HepG2 (cell line): ENCODE data around the gene NHSL1. TPM values are rescaled to one million over a fixed set of nuclear protein-coding genes. Genes with fewer than 3 reads are reported as not detected.

ENCODE experiments used
- ATAD3A ChIP-seq: sonication (generic); formaldehyde crosslinking; IDR thresholded peaks from 2 replicates; pipeline ENCODE4 v1.4.0; 2020; ENCODE audit warnings: missing genetic modification reagents
- CBX2 ChIP-seq, 2 experiments: fragments of 200-600 bp in 1 of 2; sonication (generic); formaldehyde crosslinking in 1 of 2; IDR thresholded peaks; 2 replicates each; pipeline versions ENCODE4 v1.7.0 to v1.8.1; 2018 to 2022; ENCODE audit warnings: low read depth in 2 of 2, low read length in 1 of 2, mild to moderate bottlenecking in 1 of 2, missing genetic modification reagents in 1 of 2
- DNMT3B ChIP-seq: conservative IDR thresholded peaks from 2 replicates; pipeline ENCODE4 v1.6.1; 2016; ENCODE audit warnings: missing biosample characterization, control low read depth
- EEA1 ChIP-seq: sonication (generic); formaldehyde crosslinking; IDR thresholded peaks from 2 replicates; pipeline ENCODE4 v1.5.1; 2020; ENCODE audit warnings: mild to moderate bottlenecking, missing genetic modification reagents, borderline replicate concordance
- MXI1 ChIP-seq: IDR thresholded peaks from 3 replicates; pipeline ENCODE4 v1.6.1; 2012; ENCODE audit warnings: low read depth, low read length, inconsistent platforms, borderline replicate concordance
- RCOR2 ChIP-seq: IDR thresholded peaks from 2 replicates; pipeline ENCODE4 v1.6.1; 2016; ENCODE audit warnings: missing biosample characterization, missing genetic modification reagents
- SALL1 ChIP-seq: sonication (generic); formaldehyde crosslinking; IDR thresholded peaks from 2 replicates; pipeline ENCODE4 v1.8.0; 2022; ENCODE audit warnings: mild to moderate bottlenecking, missing genetic modification reagents
- STAT5B ChIP-seq: sonication (generic); formaldehyde crosslinking; IDR thresholded peaks from 2 replicates; pipeline ENCODE4 v1.4.0; 2020; ENCODE audit warnings: missing genetic modification reagents
- TEAD3 ChIP-seq: optimal IDR thresholded peaks from 2 replicates; pipeline ENCODE3; 2016; ENCODE audit warnings: borderline replicate concordance
- ZNF318 ChIP-seq: sonication (generic); formaldehyde crosslinking; IDR thresholded peaks from 2 replicates; pipeline ENCODE4 v1.4.0; 2020; ENCODE audit warnings: mild to moderate bottlenecking, missing genetic modification reagents
- ZNF407 ChIP-seq: sonication (generic); formaldehyde crosslinking; IDR thresholded peaks from one replicate; pipeline ENCODE4 v1.5.1; 2020; ENCODE audit warnings: mild to moderate bottlenecking, missing genetic modification reagents; ENCODE audit errors: not compliant biosample characterization
- ZNF83 ChIP-seq: sonication (generic); formaldehyde crosslinking; IDR thresholded peaks from 2 replicates; pipeline ENCODE4 v1.4.0; 2020; ENCODE audit warnings: missing genetic modification reagents, mild to moderate bottlenecking, borderline replicate concordance
- polyA plus RNA-seq, 8 experiments: library from polyadenylated mRNA; depleted of rRNA in 3 of 8; stranded (reverse) in 7 of 8; unstranded in 1 of 8; fragments of >200 nt; fragmentation: Illumina TruSeq in 4 of 8; extraction: Trizol in 4 of 8; gene quantifications; 2 replicates each; pipeline versions ENCODE4 v1.2.1 to v1.2.3, GENCODE V29; 2011 to 2016; ENCODE audit warnings: low read depth in 4 of 8, missing spikeins in 1 of 8, mixed read lengths in 1 of 8; ENCODE audit not compliant: insufficient read depth in 1 of 8
- total RNA-seq, 5 experiments: library from RNA; depleted of rRNA; stranded (reverse); fragments of >200 nt; fragmentation: Illumina TruSeq; extraction: Trizol; gene quantifications; 2 replicates each; pipeline ENCODE4 v1.2.3, GENCODE V29; 2016; ENCODE audit warnings: low read depth in 1 of 5
- TF ChIP-seq, protein P1 (sequence below): sonication (generic); formaldehyde crosslinking; IDR thresholded peaks from 2 replicates; pipeline ENCODE4 v1.5.1; 2020; ENCODE audit warnings: missing genetic modification reagents, mild to moderate bottlenecking, borderline replicate concordance

Gene NHSL1
- total and polyA plus RNA-seq, 2 of the 13 experiments (the other 11 are each of a cell fraction or from before 2014, with no cell fraction given), result 24.9 to 53.6 TPM

DNA sequence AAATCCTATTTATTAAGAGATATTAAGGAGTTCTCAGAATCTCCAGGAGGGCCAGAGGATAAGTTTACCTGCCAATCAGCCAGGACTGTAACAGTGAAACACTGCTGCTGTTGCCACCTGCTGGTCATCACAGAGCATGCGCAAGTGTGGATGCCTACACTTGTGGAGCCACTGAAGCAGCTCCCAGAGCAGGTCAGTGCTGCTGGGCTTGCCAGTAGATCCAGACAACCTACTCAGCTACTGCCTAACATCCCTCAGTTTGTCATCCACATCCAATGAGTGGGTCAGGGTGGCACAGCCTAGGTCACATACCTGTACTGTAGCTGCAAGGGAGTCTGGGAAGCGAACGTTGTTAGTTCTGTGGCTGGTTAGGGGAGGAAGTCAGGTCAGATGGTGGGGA is 18.3 kb upstream of the NHSL1 start (continued):
- TF ChIP-seq ZNF407 (CRISPR knock-in tag) (no peak), ATAD3A (CRISPR knock-in tag) (no peak), DNMT3B (no peak), MXI1 (0 out of 3 replicates have a peak, but pooled peaks have one; percentile 31), TEAD3 (CRISPR knock-in tag) (peak; percentile 21), ZNF83 (CRISPR knock-in tag) (no peak), ZNF318 (CRISPR knock-in tag) (no peak), STAT5B (no peak), CBX2 (IDR thresholded peaks at IDR 0.05; ENCODE audit: low read depth, low read length) (no peak), CBX2 (CRISPR knock-in tag; IDR thresholded peaks at IDR 0.05; ENCODE audit: low read depth) (no peak), RCOR2 (CRISPR knock-in tag) (no peak), SALL1 (CRISPR knock-in tag) (peak; percentile 72), EEA1 (CRISPR knock-in tag) (no peak)
- TF ChIP-seq, protein P1, sequence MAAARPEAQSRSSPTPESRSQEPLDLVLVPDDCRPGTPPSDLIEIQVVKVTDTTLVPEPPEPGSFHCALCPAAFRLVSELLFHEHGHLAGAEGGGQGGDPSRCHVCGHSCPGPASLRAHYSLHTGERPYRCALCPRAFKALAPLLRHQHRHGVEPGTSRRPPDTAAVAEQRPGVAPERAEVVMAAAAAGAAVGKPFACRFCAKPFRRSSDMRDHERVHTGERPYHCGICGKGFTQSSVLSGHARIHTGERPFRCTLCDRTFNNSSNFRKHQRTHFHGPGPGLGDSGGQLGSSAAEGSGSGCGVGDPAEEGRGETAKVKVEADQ (CRISPR knock-in tag), result no peak
